Measurements from ENCODE around the gene GLRX. TPM values are rescaled to one million over a fixed set of nuclear protein-coding genes. Genes with fewer than 3 reads are reported as not detected.

The GLRX gene
- total and polyA plus RNA-seq, 2 of the 13 experiments (the other 11 are each of a cell fraction or from before 2014, with no cell fraction given): 63.8 to 499 TPM

DNA sequence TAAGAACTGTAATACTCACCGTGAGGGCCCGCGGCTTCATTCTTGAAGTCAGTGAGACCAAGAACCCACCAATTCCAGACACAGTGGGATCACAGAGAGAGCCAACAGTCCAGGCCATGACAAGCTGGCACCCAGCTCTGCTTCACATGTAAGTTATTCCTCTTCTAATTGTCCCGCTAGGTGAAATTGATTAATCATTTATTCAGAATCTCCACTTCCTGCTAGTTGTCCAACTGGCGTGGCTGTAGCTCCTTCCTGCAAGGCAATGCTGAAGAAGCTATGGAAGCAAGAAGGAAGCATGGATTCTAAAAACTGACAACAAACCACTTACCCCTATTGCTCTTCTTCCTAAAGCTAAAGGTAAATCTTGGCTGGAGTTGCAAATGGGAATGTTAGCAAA lies 30.0 kb upstream of the GLRX start:
- BruUV-seq (replicated peaks): no TSS peak
- H3K4me3 ChIP-seq (replicated peaks in 1 of 3; ENCODE audit: insufficient read depth in 1 of 3, low read depth in 2 of 3, low read length in 3 of 3): no peak overlapping the region
- DNase-seq (ENCODE audit: low spot score) (no peak), ATAC-seq (no peak), FAIRE-seq (no peak)
- H3K36me3 ChIP-seq (replicated peaks in 1 of 2; ENCODE audit: control insufficient read depth in 1 of 2, insufficient read depth in 2 of 2, low read length in 2 of 2): no peaks in the 10 kb centered on the region
- no peak overlapping the region for H3K4me2 ChIP-seq (ENCODE audit: low read depth, low read length)
- in situ Hi-C loops (cut with HindIII; ENCODE audit: extremely low pct_ligation_motif_present, low pct_unique_long_range_greater_than_20kb) (no loop called here), intact Hi-C loops (cut with micrococcal nuclease; ENCODE audit: unreplicated experiment) (no loop called here)
- 98% methylated on average over 5 of the region's 5 CpGs for WGBS (ENCODE audit: low lambda C conversion rate)
- H3K79me2 ChIP-seq (ENCODE audit: insufficient read depth, low read length): no peaks in the 10 kb centered on the region
- TF ChIP-seq ZFP36 (IDR thresholded peaks at IDR 0.05; ENCODE audit: borderline replicate concordance, low read depth, low read length, partially characterized antibody): no peak
- TF ChIP-seq LCORL (IDR thresholded peaks at IDR 0.05): no peak
- no peak for TF ChIP-seq LCORL (CRISPR knock-in tag; IDR thresholded peaks at IDR 0.05)
- TF ChIP-seq ATF6 (CRISPR knock-in tag; conservative IDR thresholded peaks at IDR 0.05): no peak
- no peak for TF ChIP-seq THYN1 (CRISPR knock-in tag; IDR thresholded peaks at IDR 0.05; ENCODE audit: borderline replicate concordance, low read depth)
- no peak for TF ChIP-seq HES4 (CRISPR knock-in tag; IDR thresholded peaks at IDR 0.05; ENCODE audit: borderline replicate concordance)
- TF ChIP-seq TBX2 (CRISPR knock-in tag; IDR thresholded peaks at IDR 0.05; ENCODE audit: borderline replicate concordance): no peak
- no peak for TF ChIP-seq ZNF335 (CRISPR knock-in tag; IDR thresholded peaks at IDR 0.05)
- TF ChIP-seq MYC (CRISPR knock-in tag; IDR thresholded peaks at IDR 0.05; ENCODE audit: borderline replicate concordance): no peak
- no peak for TF ChIP-seq ZHX1 (CRISPR knock-in tag; IDR thresholded peaks at IDR 0.05; ENCODE audit: low read depth)
- no peak for TF ChIP-seq HOXA3 (CRISPR knock-in tag; IDR thresholded peaks at IDR 0.05)
- TF ChIP-seq, protein P1, sequence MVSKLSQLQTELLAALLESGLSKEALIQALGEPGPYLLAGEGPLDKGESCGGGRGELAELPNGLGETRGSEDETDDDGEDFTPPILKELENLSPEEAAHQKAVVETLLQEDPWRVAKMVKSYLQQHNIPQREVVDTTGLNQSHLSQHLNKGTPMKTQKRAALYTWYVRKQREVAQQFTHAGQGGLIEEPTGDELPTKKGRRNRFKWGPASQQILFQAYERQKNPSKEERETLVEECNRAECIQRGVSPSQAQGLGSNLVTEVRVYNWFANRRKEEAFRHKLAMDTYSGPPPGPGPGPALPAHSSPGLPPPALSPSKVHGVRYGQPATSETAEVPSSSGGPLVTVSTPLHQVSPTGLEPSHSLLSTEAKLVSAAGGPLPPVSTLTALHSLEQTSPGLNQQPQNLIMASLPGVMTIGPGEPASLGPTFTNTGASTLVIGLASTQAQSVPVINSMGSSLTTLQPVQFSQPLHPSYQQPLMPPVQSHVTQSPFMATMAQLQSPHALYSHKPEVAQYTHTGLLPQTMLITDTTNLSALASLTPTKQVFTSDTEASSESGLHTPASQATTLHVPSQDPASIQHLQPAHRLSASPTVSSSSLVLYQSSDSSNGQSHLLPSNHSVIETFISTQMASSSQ (IDR thresholded peaks at IDR 0.05; ENCODE audit: low read depth): no peak
- TF ChIP-seq, protein P1 (CRISPR knock-in tag; IDR thresholded peaks at IDR 0.05; ENCODE audit: borderline replicate concordance): no peak
- TF ChIP-seq ZSCAN31 (CRISPR knock-in tag; IDR thresholded peaks at IDR 0.05; ENCODE audit: low read depth): no peak
- TF ChIP-seq ZNF7 (CRISPR knock-in tag; IDR thresholded peaks at IDR 0.05): no peak
- TF ChIP-seq ARNT (IDR thresholded peaks at IDR 0.05): no peak
- no peak overlapping the region for H3K9ac ChIP-seq (ENCODE audit: insufficient read depth, low read depth, low read length)
- no peaks in the 10 kb centered on the region for H3K9me3 ChIP-seq (ENCODE audit: low read length)
- H3K27ac ChIP-seq (ENCODE audit: extremely low read length, insufficient read depth, low read length): no peak overlapping the region
- no peaks in the 10 kb centered on the region for H3K27me3 ChIP-seq (ENCODE audit: control insufficient read depth in 1 of 2, insufficient read depth in 2 of 2, low read length in 2 of 2)
- POLR2A ChIA-PET: interaction anchor here (1.2 kb wide), 1 partner anchor 9 kb away, joined by 3 read pairs; no protein-coding TSS in a partner anchor
- no peaks in the 10 kb centered on the region for H4K20me1 ChIP-seq (ENCODE audit: insufficient read depth, low read length)
- CTCF ChIA-PET (ENCODE audit: low intra/inter-chr PET ratio, low total read pairs): no interaction called here
- no peak overlapping the region for H2AFZ ChIP-seq (ENCODE audit: low read length)
- H3K4me1 ChIP-seq (ENCODE audit: insufficient read depth, low read length): peaks cover 29% of the 10 kb centered on the region

All from HepG2 (cell line).